Vagina (tissue), 2 donors: ENCODE measurements around the gene MKKS. TPM values are rescaled to one million over a fixed set of nuclear protein-coding genes. Genes with fewer than 3 reads are reported as not detected.
A peak's percentile ranks its signal among the peaks of the same experiment; 100 is the strongest.

ENCODE experiments used
- DNase-seq, 2 donors: peaks; one replicate each; pipeline ENCODE4 v3.0.0-alpha.2; 2017; ENCODE audit errors: extremely low spot score in 2 of 2
- H3K27ac ChIP-seq: fragments of 200-600 bp; sonication (generic); one replicate; pipeline ENCODE4 v1.5.1; 2019
- H3K27me3 ChIP-seq: fragments of 200-600 bp; sonication (generic); one replicate; pipeline ENCODE4 v1.5.1; 2019
- H3K36me3 ChIP-seq, 2 donors: fragments of 200-600 bp; sonication (generic); one replicate each; pipeline ENCODE4 v1.5.1; 2017 to 2019
- H3K4me1 ChIP-seq: fragments of 200-600 bp; sonication (generic); one replicate; pipeline ENCODE4 v1.5.1; 2019
- H3K4me3 ChIP-seq, 2 donors: fragments of 200-600 bp; sonication (generic); 1 replicate in 1 of 2; 2 replicates in 1 of 2; pipeline ENCODE4 v1.5.1; 2016 to 2019
- H3K9me3 ChIP-seq: fragments of 200-600 bp; sonication (generic); one replicate; pipeline ENCODE4 v1.5.1; 2019
- CTCF ChIP-seq, 3 experiments: fragments of 450-650 bp in 2 of 3; fragments of 200-600 bp in 1 of 3; sonication (generic) in 1 of 3; IDR thresholded peaks; one replicate each; pipeline ENCODE4 v1.5.1; 2017 to 2019; ENCODE audit warnings: antibody characterized with exemption in 3 of 3, mild to moderate bottlenecking in 2 of 3, moderate library complexity in 2 of 3
- POLR2A ChIP-seq, 2 donors: fragments of 450-650 bp; IDR thresholded peaks; one replicate each; pipeline ENCODE4 v1.6.1; 2017; ENCODE audit warnings: antibody characterized with exemption in 2 of 2, mild to moderate bottlenecking in 2 of 2, moderate library complexity in 2 of 2
- POLR2AphosphoS5 ChIP-seq, 2 donors: sonication (generic); formaldehyde crosslinking; IDR thresholded peaks; one replicate each; pipeline ENCODE4 v1.9.0; 2017; ENCODE audit warnings: antibody characterized with exemption in 2 of 2, mild to moderate bottlenecking in 2 of 2, low read depth in 1 of 2; ENCODE audit not compliant: insufficient read depth in 1 of 2
- intact Hi-C: fragments of 100-400 bp; cut with DNase I; formaldehyde crosslinking; loops from one replicate; pipeline ENCODE4 v1.15.1; 2023
- total RNA-seq: library from RNA; depleted of rRNA; stranded (reverse); fragments of >200 nt; gene quantifications from one replicate; pipeline ENCODE4 v1.2.3, GENCODE V29; 2016

Gene MKKS
- total RNA-seq, result 12.5 TPM

- peaks cover 52% of the 10 kb centered on the region for H3K4me1 ChIP-seq
- H3K9me3 ChIP-seq, result no peaks in the 10 kb centered on the region
- H3K27me3 ChIP-seq, result no peaks in the 10 kb centered on the region
- intact Hi-C loops, result loop anchor here (2.0 kb wide), 1 partner anchor 239 kb away; the partner anchor contains the start of gene JAG1
- peak within 1 kb of the TSS; percentile 93 to 94 for H3K4me3 ChIP-seq
- peaks cover 0 to 2% of the 10 kb centered on the region in 2 donors for H3K36me3 ChIP-seq
- TF ChIP-seq POLR2AphosphoS5 (IDR thresholded peaks at IDR 0.05; ENCODE audit: insufficient read depth in 1 of 2, low read depth in 1 of 2) (peak; percentile 83 to 89), CTCF (IDR thresholded peaks at IDR 0.05) (peak in 1 of 3 experiments; percentile 12), POLR2A (IDR thresholded peaks at IDR 0.05) (peak in 1 of 2 donors; percentile 72)
- H3K27ac ChIP-seq, result peak within 1 kb of the TSS; percentile 92
- no peak for DNase-seq
These were observed at the start of gene MKKS for GRCh38 chr20:10433623-10434466. MKKS (minus strand) TSS chr20:10434222; CDS start chr20:10413514, 20,708 bp downstream.

GRCh38 chr20:10483691-10484090 is 49.7 kb upstream of the MKKS start:
- no peaks in the 10 kb centered on the region for H3K27me3 ChIP-seq
- intact Hi-C loops, result no loop called here
- H3K27ac ChIP-seq, result no peak overlapping the region
- H3K4me3 ChIP-seq, result no peak overlapping the region
- TF ChIP-seq POLR2AphosphoS5 (IDR thresholded peaks at IDR 0.05; ENCODE audit: insufficient read depth in 1 of 2, low read depth in 1 of 2) (no peak), POLR2A (IDR thresholded peaks at IDR 0.05) (no peak), CTCF (IDR thresholded peaks at IDR 0.05) (no peak)
- no peak for DNase-seq
- no peaks in the 10 kb centered on the region for H3K9me3 ChIP-seq
- H3K4me1 ChIP-seq, result peaks cover 15% of the 10 kb centered on the region
- H3K36me3 ChIP-seq, result no peaks in the 10 kb centered on the region

GRCh38 chr20:10481676-10482075 is 47.7 kb upstream of the MKKS start:
- DNase-seq, result no peak
- Histone ChIP-seq H3K9me3 (no peaks in the 10 kb centered on the region), H3K4me1 (peaks cover 6% of the 10 kb centered on the region), H3K36me3 (no peaks in the 10 kb centered on the region), H3K27ac (no peak overlapping the region), H3K4me3 (no peak overlapping the region), H3K27me3 (no peaks in the 10 kb centered on the region)
- TF ChIP-seq CTCF (IDR thresholded peaks at IDR 0.05) (no peak), POLR2AphosphoS5 (IDR thresholded peaks at IDR 0.05; ENCODE audit: insufficient read depth in 1 of 2, low read depth in 1 of 2) (no peak), POLR2A (IDR thresholded peaks at IDR 0.05) (no peak)
- intact Hi-C loops, result no loop called here

GRCh38 chr20:10478930-10479329 is 44.9 kb upstream of the MKKS start:
- Histone ChIP-seq H3K27ac (no peak overlapping the region), H3K36me3 (no peaks in the 10 kb centered on the region), H3K9me3 (no peaks in the 10 kb centered on the region), H3K4me3 (no peak overlapping the region), H3K27me3 (no peaks in the 10 kb centered on the region), H3K4me1 (no peaks in the 10 kb centered on the region)
- DNase-seq, result no peak
- TF ChIP-seq CTCF (IDR thresholded peaks at IDR 0.05), result no peak
- intact Hi-C loops, result loop anchor here (10.0 kb wide), 1 partner anchor 46 kb away; no protein-coding TSS in a partner anchor

- no peaks in the 10 kb centered on the region for H3K9me3 ChIP-seq
- no peaks in the 10 kb centered on the region for H3K27me3 ChIP-seq
- intact Hi-C loops, result loop anchor here (10.0 kb wide), 1 partner anchor 47 kb away; no protein-coding TSS in a partner anchor
- no peak overlapping the region for H3K27ac ChIP-seq
- no peaks in the 10 kb centered on the region for H3K36me3 ChIP-seq
- TF ChIP-seq CTCF (IDR thresholded peaks at IDR 0.05), result no peak
- TF ChIP-seq POLR2A (IDR thresholded peaks at IDR 0.05), result no peak
- no peak for TF ChIP-seq POLR2AphosphoS5 (IDR thresholded peaks at IDR 0.05; ENCODE audit: insufficient read depth in 1 of 2, low read depth in 1 of 2)
- no peak for DNase-seq
- no peaks in the 10 kb centered on the region for H3K4me1 ChIP-seq
- H3K4me3 ChIP-seq, result no peak overlapping the region
These were observed 44.2 kb upstream of the MKKS start for GRCh38 chr20:10478205-10478604.
